BLaER1 (cell line): ENCODE results near the gene LTB4R2.
A peak's percentile ranks its signal among the peaks of the same experiment; 100 is the strongest.

Source experiments
- H3K27ac ChIP-seq: shearing (Covaris generic); formaldehyde crosslinking; 2 replicates; pipeline ENCODE4 v1.8.1; 2022
- H3K27me3 ChIP-seq: shearing (Covaris generic); formaldehyde crosslinking; 2 replicates; pipeline ENCODE4 v1.8.1; 2022
- H3K36me3 ChIP-seq: shearing (Covaris generic); formaldehyde crosslinking; 2 replicates; pipeline ENCODE4 v1.8.1; 2022
- H3K4me1 ChIP-seq: shearing (Covaris generic); formaldehyde crosslinking; 2 replicates; pipeline ENCODE4 v1.8.1; 2022
- H3K4me2 ChIP-seq: shearing (Covaris generic); formaldehyde crosslinking; 2 replicates; pipeline ENCODE4 v1.8.1; 2022
- H3K4me3 ChIP-seq: shearing (Covaris generic); formaldehyde crosslinking; 2 replicates; pipeline ENCODE4 v1.8.1; 2022
- H3K9ac ChIP-seq: shearing (Covaris generic); formaldehyde crosslinking; 2 replicates; pipeline ENCODE4 v1.8.1; 2022
- H3K9me3 ChIP-seq: shearing (Covaris generic); formaldehyde crosslinking; 2 replicates; pipeline ENCODE4 v1.8.1; 2022
- H4K20me1 ChIP-seq: shearing (Covaris generic); formaldehyde crosslinking; 2 replicates; pipeline ENCODE4 v1.8.1; 2022
- Cebpa-rat ChIP-seq: shearing (Covaris generic); IDR thresholded peaks from 2 replicates; pipeline ENCODE4 v1.8.1; 2022

Gene LTB4R2

GRCh38 chr14:24309538-24310264 is at the start of gene LTB4R2:
Gene LTB4R2, plus strand, starts transcription at chr14:24310140. Its CDS starts 525 bp downstream, at chr14:24310665.
- H3K4me2 ChIP-seq = peak within 1 kb of the TSS; percentile 96
- H3K9ac ChIP-seq = peak within 1 kb of the TSS; percentile 83
- no peak for TF ChIP-seq Cebpa-rat
- H3K4me1 ChIP-seq = peaks cover 69% of the 10 kb centered on the region
- H3K4me3 ChIP-seq = peak within 1 kb of the TSS; percentile 68
- peaks cover 10% of the 10 kb centered on the region for H4K20me1 ChIP-seq
- peaks cover 49% of the 10 kb centered on the region for H3K36me3 ChIP-seq
- no peaks in the 10 kb centered on the region for H3K9me3 ChIP-seq
- H3K27ac ChIP-seq = peak within 1 kb of the TSS; percentile 94
- H3K27me3 ChIP-seq = no peaks in the 10 kb centered on the region

- H3K9ac ChIP-seq = no peak overlapping the region
- no peak for TF ChIP-seq Cebpa-rat
- H3K27ac ChIP-seq = no peak overlapping the region
- H3K4me1 ChIP-seq = no peaks in the 10 kb centered on the region
- H3K36me3 ChIP-seq = peaks cover 11% of the 10 kb centered on the region
- H3K27me3 ChIP-seq = no peaks in the 10 kb centered on the region
- H3K4me3 ChIP-seq = no peak overlapping the region
- H4K20me1 ChIP-seq = no peaks in the 10 kb centered on the region
- H3K4me2 ChIP-seq = no peak overlapping the region
- no peaks in the 10 kb centered on the region for H3K9me3 ChIP-seq
Measured at GRCh38 chr14:24260780-24261157, 49.2 kb upstream of the LTB4R2 start.

GRCh38 chr14:24261256-24261968 is 48.5 kb upstream of the LTB4R2 start:
- H3K36me3 ChIP-seq = peaks cover 17% of the 10 kb centered on the region
- H3K4me1 ChIP-seq = peaks cover under 1% of the 10 kb centered on the region; the same call in 1 of the 2 replicates
- H3K27ac ChIP-seq = no peak overlapping the region
- H3K4me3 ChIP-seq = no peak overlapping the region
- no peak overlapping the region for H3K4me2 ChIP-seq
- H3K9me3 ChIP-seq = no peaks in the 10 kb centered on the region
- H4K20me1 ChIP-seq = no peaks in the 10 kb centered on the region
- TF ChIP-seq Cebpa-rat = no peak
- no peak overlapping the region for H3K9ac ChIP-seq
- no peaks in the 10 kb centered on the region for H3K27me3 ChIP-seq

GRCh38 chr14:24261969-24262327 is 48.0 kb upstream of the LTB4R2 start:
- H3K9ac ChIP-seq = no peak overlapping the region
- H3K4me2 ChIP-seq = no peak overlapping the region
- no peaks in the 10 kb centered on the region for H3K27me3 ChIP-seq
- H3K4me1 ChIP-seq = peaks cover 6% of the 10 kb centered on the region; the same call in 1 of the 2 replicates
- TF ChIP-seq Cebpa-rat = no peak
- H3K9me3 ChIP-seq = no peaks in the 10 kb centered on the region
- H3K4me3 ChIP-seq = no peak overlapping the region
- H4K20me1 ChIP-seq = no peaks in the 10 kb centered on the region
- H3K36me3 ChIP-seq = peaks cover 22% of the 10 kb centered on the region
- no peak overlapping the region for H3K27ac ChIP-seq

GRCh38 chr14:24262821-24263733 is 46.9 kb upstream of the LTB4R2 start, which contains the start of gene TGM1:
Gene TGM1, minus strand, starts transcription at chr14:24263177. Its CDS starts 825 bp downstream, at chr14:24262352.
- H3K27ac ChIP-seq = no peak within 1 kb of the TSS
- no peak within 1 kb of the TSS for H3K9ac ChIP-seq

GRCh38 chr14:24263848-24264247 is 46.1 kb upstream of the LTB4R2 start:
- no peaks in the 10 kb centered on the region for H4K20me1 ChIP-seq
- no peak overlapping the region for H3K4me3 ChIP-seq
- H3K9ac ChIP-seq = no peak overlapping the region
- no peaks in the 10 kb centered on the region for H3K9me3 ChIP-seq
- no peak overlapping the region for H3K4me2 ChIP-seq
- peaks cover 7% of the 10 kb centered on the region; the same call in 1 of the 2 replicates for H3K4me1 ChIP-seq
- no peak overlapping the region for H3K27ac ChIP-seq
- H3K27me3 ChIP-seq = no peaks in the 10 kb centered on the region
- peaks cover 32% of the 10 kb centered on the region for H3K36me3 ChIP-seq
- no peak for TF ChIP-seq Cebpa-rat

More at GRCh38 chr14:24262821-24263733, 46.9 kb upstream of the LTB4R2 start, which contains the start of gene TGM1:
- no peaks in the 10 kb centered on the region for H4K20me1 ChIP-seq
- peaks cover 7% of the 10 kb centered on the region; the same call in 1 of the 2 replicates for H3K4me1 ChIP-seq
- H3K4me3 ChIP-seq = no peak within 1 kb of the TSS
- no peaks in the 10 kb centered on the region for H3K27me3 ChIP-seq
- no peak for TF ChIP-seq Cebpa-rat
- peaks cover 32% of the 10 kb centered on the region for H3K36me3 ChIP-seq
- no peaks in the 10 kb centered on the region for H3K9me3 ChIP-seq
- H3K4me2 ChIP-seq = no peak within 1 kb of the TSS

GRCh38 chr14:24264298-24264697 is 45.6 kb upstream of the LTB4R2 start:
- Histone ChIP-seq H3K4me3 (no peak overlapping the region), H3K4me1 (peaks cover 7% of the 10 kb centered on the region; the same call in 1 of the 2 replicates), H3K4me2 (no peak overlapping the region), H3K9ac (no peak overlapping the region), H3K36me3 (peaks cover 35% of the 10 kb centered on the region), H3K27ac (no peak overlapping the region), H3K27me3 (no peaks in the 10 kb centered on the region), H3K9me3 (no peaks in the 10 kb centered on the region), H4K20me1 (no peaks in the 10 kb centered on the region)
- TF ChIP-seq Cebpa-rat = no peak

- Histone ChIP-seq H3K27me3 (no peaks in the 10 kb centered on the region), H3K4me3 (no peak overlapping the region), H3K9ac (no peak overlapping the region; the same call in 1 of the 2 replicates), H3K4me2 (peak overlapping the region; percentile 38), H3K36me3 (peaks cover 43% of the 10 kb centered on the region), H4K20me1 (no peaks in the 10 kb centered on the region), H3K4me1 (peaks cover 12% of the 10 kb centered on the region), H3K27ac (no peak overlapping the region), H3K9me3 (no peaks in the 10 kb centered on the region)
- no peak for TF ChIP-seq Cebpa-rat
Measured at GRCh38 chr14:24266344-24267244, 43.3 kb upstream of the LTB4R2 start.
